Activated CD4-positive, alpha-beta T cell treated with anti-CD3 and anti-CD28 coated beads, Interleukin-2, amount 50 U/mL, for 24 hours (primary cell): Measurements from ENCODE around the gene BCAS3.
"Not testable (repeated sequence)": the region's sequence is repeated elsewhere in the genome, so short reads cannot be mapped to it uniquely, and the experiment has no call there.

Source experiments
- DNase-seq, 2 donors: peaks; one replicate each; pipeline ENCODE4 v3.0.0-alpha.2; 2020; ENCODE audit warnings: low read depth in 1 of 2, low spot score in 1 of 2

Gene BCAS3

DNA sequence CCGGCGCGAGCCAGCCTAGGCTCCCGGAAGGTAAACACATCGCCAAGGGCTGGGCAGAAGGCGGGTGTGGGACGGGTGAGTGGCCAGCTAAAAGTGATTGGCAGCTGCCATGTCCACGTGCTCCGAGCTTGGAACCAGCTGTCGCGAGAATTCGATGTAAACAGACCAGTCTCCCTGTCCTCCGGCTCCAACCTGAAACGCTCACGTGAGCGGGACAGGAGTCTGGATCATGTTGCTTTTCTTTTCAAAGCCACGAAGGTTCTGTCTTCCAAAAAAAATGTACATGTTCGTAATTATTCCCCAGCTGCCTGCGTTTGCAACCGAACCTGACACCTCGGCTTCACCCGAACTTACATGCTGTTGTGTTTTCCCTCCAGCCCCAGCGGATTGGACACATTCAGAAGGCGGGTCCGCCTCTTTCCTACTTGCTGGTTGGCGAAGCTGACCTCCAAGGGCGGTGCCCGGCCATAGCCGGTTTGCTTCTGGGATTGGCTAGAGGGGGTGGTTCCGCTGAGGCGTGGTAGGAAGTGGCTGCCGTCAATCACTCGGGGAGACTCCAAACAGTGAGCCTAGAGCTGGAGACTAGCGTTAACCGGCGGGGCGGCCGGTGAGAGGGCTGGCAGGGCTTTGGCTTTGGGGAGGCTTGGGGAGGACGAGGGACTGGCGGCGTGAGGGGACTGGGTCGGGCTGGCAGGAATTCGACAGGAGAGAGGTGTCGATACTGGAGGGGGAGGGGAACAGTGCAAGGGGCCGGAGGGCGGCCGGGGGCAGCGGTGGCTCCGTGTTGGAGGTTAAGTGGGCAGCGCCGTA, at the start of gene BCAS3:
TSS of gene BCAS3 (plus strand) at position 544 of the 810 bp plus-strand sequence.
- peak; percentile 81 to 95 for DNase-seq

DNA sequence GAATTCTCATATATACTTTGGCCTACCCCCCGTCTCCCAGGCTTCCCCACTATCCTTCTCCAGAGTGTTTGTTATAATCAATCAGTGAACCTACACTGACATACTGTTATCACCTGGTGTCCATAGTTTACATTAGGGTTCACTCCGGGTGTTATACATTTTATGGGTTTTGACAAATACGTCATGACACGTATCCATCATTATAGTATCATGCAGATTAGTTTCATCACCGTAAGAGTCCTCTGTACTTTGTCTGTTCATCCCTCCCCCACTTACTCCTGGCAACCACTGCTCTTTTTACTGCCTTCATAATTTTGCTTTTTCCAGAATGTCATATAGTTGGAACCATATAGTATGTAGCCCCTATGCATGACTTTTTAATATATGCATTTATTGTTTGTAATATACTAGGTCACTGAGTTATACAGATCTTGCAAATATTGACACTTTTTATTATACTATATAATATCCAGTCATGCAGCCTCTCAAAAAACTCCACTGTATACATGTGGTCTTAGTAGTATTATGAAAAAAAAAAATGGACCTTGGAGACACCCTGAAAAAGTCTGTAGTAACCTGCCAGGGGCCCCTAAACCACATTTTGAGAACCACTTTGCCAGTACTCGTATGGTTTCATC, 49.3 kb upstream of the BCAS3 start:
- no peak for DNase-seq

DNA sequence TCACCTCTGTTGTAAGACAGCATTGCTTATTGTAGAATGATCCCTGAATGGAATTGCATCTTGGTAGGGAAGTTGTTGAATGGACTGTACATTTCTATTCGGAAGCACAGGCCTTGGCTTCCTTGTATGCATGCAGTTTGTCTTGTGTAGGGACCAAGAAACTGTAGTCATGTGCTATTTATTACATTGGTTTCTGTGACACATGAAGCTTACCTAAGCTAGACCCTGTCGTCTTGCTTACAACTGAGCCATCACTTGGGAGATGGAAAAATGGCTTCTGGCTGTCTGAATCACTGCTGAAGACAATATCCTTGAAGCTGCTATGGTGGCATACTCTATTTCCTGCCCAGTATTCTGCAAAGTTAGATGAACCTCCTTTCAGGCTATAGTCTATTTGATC, 48.5 kb upstream of the BCAS3 start:
- DNase-seq: no peak

DNA sequence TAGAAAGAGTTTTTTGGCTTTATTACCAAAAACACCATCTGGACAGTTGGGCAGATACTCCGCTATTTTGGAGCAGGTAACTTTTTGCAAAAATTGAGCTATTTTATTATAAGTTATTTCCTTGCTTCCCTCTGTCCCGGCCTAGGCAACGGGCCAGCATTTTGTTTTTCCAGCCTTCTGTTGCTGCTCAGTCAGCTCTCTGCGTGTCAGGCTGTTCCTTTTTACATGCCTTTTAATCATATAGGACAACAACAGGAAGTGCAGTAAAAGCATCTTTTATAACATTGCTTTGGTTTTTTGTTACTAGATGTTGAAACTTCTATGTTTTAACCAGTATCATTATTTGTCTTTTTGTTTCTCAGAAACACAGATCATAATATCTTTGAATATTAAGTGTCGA, 47.3 kb upstream of the BCAS3 start:
- DNase-seq: no peak

DNA sequence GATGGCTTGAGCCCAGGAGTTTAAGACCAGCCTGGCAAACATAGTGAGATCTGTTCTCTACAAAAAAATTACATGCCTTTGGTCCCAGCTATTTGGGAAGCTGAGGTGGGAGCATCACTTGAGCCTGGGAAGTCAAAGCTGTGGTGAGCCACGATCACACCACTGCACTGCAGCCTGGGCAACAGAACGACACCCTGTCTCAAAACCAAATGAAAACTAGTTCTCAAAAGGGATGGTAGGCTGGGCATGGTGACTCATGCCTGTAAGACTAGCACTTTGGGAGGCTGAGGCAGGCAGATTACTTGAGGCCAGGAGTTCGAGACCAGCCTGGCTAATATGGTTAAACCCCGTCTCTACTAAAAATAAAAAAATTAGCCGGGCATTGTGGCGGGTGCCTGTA, 46.5 kb upstream of the BCAS3 start:
- no peak for DNase-seq

DNA sequence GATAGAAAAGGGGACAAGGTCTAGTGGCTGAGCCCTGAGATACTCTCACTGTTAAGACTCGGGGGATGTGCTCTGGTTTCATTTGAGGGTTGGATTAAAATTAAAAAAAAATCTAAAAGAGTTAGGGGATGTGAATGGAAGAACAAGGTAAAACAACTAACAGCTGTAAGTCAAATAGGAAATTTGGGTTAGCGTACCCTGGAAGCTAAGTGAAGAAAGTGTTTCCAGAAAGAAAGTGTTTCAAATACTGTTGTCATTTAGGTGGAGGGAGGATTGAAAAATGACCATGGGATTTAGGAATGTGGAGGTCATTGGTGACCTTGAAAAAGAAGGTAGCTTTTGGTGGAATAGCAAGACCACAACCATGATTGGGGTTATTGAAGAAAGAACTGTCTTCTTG, 40.0 kb upstream of the BCAS3 start:
- no peak for DNase-seq

DNA sequence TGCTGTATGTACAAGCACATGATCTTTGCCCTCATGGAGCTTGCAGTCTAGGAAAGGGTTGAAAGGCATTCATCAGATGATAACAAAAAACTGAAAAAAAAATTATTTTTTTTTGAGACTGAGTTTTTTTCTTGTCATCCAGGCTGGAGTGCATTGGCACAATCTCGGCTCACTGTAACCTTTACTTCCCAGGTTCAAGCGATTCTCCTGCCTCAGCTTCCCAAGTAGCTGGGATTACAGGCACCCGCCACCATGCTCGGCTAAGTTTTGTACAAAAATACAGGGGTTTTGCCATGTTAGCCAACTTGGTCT, 38.7 kb upstream of the BCAS3 start:
- no peak for DNase-seq

DNA sequence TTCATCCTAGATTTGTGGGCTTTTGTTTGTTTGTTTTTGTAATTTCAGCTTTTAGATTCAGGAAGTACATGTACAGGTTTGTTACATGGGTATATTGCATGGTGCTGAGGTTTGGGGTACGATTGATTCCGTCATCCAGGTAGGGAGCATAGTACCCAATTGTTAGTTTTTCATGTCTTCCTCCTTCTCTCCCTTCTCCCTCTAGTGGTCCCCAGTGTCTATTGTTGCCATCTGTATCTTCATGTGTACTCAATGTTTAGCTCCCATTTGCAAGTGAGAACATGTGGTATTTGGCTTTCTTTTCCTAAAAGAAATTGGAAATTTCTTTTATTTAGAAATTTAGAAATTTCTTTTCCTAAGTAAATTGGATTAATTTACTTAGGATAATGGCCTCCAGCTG, 37.1 kb upstream of the BCAS3 start:
- no peak for DNase-seq

DNA sequence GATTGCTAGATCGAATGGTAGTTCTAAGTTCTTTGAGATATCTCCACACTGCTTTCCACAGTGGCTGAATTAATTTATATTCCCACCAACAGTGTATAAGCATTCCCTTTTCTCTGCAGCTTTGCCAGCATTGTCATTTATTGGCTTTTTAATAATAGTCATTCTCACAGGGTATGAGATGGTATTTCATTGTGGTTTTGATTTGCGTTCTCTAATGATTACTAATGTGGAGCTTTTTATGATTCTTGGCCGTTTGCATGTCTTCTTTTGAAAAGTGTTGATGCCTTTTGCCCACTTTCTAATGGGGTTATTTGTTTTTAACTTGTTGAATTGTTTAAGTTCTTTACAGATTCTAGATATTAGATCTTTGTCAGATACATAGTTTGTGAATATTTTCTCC, 36.5 kb upstream of the BCAS3 start:
- no peak for DNase-seq

DNA sequence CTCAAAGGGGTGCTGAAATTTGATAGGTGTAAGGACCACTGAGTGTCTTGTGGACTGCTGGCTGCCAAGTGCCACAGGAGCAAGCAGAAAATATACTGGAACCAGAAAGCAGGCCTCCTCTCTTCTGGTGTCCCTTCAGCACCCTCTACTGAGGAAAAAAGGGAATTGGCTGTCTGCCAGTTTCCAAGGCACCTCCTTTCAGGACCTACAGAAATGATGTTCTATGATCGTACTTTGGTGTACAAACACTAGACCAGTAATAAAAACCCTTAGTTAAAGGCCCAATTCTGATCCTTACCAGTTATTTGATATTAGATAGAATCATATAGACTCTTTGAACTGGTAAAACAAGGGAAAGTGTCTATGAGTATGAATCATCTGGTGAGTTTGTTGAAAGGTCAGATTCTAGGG, 35.8 kb upstream of the BCAS3 start:
- peak in 1 of 2 donors; percentile 55 for DNase-seq

DNA sequence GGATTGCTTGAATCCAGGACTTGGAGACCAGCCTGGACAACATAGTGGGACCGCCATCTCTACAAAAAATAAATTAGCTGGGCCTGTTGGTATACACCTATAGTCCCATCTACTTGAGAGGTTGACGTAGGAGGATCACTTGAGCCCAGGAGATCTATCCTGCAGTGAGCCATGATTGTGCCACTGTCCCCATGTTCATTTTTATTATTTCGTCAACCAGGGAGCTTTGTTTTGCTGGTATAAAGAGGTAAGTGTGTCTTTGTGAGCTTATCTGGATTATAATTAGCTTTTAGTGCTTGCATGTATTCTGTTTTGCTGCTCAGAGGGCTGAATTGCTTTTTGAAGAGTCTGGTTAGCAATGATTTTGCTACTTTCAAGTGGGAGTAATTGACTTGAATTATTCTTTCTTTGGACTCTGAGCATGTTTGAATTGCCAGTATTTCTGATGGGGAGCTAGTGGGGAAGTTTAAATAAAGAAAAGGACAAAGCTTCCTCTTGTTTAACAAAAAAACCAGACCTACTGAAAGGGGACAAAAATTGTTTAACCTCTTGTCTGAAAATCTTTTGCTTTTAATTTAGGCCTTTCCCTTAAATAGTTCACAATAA, 31.6 kb upstream of the BCAS3 start:
- DNase-seq: no peak

DNA sequence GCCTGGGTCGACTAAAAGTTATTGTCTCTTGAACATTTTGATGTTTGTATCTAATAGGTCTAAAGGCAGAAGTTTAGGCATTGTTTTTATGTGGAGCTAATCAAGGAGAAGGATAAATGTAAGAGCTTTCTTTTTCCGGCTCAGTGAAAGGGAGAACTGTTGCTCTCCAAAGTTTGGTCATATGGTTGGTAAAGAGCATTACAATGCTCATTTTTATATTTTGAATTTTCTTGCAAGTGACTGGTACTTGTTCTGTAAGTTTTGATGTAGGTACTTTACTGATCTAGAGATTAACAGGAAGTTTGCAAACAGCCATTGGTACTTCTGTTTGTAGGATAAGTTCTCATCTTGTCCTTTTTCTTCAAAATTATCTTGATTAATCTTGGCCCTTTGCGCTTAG, 30.9 kb upstream of the BCAS3 start:
- DNase-seq: no peak

DNA sequence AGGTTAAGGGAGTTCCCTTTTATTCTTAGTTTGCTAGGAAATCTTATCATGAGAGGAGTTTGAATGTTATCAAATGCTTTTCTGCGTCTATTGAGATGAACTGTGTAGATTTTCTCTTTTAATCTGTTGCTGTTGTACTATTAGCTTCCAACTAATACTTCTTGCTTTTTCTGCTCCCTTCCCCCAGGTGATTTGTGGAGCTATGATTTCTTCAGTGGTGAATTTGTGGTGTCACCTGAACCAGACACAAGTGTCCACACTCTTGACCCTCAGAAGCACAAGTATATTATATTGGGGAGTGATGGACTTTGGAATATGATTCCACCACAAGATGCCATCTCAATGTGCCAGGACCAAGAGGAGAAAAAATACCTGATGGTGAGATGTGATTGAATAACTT, 29.9 kb upstream of the BCAS3 start:
- DNase-seq: no peak

DNA sequence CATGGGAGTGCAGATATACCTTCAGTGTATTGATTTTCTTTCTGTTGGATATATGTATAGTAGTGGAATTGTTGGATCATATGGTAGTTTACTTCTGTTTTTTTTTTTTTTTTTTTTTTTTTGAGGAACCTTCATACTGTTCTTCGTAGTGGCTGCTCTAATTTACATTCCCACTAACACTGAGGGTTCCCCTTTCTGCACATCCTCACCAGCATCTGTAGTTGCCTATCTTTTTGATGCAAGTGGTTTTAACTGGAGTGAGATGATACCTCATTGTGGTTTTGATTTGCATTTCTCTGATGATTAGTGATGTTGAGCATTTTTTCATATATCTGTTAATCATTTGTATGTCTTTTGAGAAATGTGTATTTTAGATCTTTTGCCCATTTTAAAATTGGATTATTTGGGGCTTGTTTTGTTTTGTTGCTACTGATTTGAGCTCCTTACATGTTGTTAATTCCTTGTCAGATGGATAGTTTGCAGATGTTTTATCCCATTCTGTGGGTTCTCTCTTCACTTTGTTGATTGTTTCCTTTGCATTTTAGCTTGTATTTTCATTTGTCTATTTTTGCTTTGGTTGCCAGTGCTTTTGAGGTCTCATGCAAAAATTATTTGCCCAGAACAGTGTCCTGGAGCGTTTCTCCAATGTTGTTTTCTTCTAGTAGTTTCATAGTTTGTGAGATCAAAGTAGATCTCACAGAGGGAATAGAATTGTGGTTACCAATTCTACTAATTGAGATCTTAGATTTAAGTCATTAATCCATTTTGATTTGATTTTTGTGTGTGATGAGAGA, 25.0 kb upstream of the BCAS3 start:
- no peak for DNase-seq

DNA sequence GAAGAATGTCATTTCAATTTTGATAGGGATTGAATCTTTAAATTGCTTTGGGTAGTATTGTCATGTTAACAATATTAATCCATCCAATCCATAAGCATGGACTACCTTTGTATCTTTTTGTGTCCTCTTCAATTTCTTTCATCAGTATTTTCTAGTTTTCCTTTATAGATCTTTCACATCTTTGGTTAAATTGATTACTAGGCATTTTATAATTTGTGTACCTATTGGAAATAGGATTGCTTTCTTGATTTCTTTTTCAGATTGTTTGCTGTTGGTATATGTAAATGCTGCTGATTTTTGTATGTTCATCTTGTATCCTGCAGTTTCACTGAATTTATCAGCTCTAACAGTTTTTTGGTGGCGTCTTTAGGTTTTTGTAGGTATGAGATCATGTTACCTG, 24.1 kb upstream of the BCAS3 start:
- DNase-seq: no peak

DNA sequence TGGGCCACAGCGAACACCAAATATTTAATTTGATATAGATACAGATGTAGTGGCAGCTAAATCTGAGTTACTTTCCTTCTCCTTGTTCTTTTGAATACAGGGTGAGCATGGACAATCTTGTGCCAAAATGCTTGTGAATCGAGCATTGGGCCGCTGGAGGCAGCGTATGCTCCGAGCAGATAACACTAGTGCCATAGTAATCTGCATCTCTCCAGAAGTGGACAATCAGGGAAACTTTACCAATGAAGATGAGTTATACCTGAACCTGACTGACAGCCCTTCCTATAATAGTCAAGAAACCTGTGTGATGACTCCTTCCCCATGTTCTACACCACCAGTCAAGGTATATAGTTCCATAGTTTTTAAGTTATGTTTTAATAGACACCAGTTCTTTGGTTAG, 21.2 kb upstream of the BCAS3 start:
- DNase-seq: no peak

DNA sequence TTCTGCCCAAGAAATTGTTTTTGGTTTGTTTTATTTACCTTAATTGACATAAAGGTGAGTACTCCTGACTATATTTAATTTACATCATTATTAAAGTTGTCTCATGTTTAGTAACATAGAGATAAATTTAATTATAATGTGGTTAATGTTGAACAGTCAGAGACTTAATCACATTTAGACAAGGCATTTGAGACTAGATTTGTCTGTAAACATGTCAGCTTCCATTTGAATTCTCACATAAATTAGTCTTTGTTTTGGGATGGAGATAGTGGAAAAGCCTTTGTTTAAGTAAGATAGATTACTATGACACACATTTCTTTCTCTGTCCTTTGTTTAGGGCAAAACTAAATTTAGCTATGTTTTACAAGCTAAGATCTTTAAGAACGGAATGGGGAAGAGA, 18.5 kb upstream of the BCAS3 start:
- no peak for DNase-seq

DNA sequence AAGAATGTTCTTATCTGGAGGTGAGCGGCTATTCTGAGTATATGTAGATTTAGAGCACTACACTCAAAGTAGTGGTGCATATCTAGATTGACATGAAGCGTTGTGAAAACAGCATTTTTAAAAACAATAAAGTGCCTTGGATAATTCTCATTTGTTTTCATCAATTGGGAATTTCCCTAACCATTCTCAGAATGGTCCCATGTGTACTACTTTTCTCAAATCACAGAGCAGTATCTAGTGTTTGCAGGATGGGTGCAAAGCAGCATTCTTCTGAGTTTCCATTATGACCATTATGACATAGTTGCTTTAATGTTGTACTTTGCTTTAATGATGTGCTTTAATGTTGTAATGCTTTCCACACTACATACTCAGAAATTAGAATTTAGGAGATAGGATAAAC, 16.2 kb upstream of the BCAS3 start:
- DNase-seq: no peak

DNA sequence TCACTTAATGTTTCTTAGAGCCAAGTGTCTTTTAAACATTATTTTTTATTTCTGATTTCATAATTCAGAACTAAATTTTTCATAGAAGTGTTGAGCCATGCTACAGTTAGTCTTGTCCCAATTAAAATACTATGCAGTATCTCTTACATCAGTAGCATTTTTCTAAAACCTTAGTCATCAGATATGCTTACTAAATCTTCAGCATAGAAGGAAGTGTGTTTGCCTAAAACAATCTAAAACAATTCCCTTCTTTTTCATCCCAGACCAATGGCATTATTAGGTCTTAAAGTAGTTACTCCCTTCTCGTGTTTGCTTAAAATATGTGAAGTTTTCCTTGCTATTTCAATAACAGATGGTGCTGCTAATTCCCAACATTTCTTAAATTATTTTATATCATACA, 13.6 kb upstream of the BCAS3 start:
- no peak for DNase-seq

DNA sequence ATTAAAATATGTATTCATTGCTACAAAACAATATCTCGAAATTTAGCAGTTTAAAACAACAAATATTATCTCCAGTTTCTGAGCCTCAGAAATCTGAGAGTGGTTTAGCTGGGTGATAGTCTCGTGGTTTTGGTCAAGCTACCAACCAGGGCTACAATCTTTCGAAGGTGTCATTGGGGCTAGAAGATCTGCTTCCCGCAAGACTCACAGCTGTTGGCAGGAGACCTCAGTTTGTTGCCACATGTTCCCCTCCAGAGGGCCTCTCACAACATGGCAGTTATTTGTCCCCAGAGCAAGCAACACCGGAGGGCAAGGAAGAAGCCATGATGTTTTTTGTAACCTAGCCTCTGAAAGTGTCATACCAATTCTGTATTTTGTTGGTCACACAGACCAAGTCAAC, 12.0 kb upstream of the BCAS3 start:
- DNase-seq: no peak

DNA sequence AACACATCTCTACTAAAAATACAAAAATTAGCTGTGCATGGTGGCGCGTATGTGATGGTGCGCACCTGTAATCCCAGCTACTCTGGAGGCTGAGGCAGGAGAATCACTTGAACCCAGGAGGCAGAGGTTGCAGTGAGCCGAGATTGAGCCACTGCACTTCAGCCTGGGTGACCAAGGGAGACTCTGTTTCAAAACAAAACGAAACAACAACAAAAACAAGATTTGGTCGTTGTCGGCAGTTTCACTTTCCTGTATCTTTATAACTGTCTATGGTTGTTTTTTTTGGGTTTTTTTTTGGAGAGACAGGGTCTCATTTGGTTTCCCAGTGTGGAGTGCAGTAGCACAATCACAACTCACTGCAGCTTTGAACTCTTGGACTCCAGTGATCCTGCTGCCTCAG, 8.9 kb upstream of the BCAS3 start:
- DNase-seq: not testable (repeated sequence)

DNA sequence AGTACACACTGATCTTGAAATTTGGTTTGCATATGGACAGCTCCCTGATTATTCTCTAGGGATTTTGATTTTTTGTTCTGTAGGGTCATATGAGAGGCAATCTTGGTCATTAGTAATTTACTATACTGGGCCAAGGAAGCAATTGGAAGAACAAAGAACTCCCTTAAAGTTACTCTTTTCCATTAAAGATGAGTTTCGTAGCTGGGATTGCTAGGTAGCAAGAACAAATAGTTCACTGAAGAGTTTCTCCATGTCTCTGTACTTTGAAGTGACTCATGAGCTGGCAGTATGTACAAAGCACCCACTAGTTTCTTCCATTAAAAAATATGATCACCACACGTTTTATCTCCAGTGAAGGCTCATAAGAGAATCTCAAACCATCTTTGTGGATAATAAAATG, 6.2 kb upstream of the BCAS3 start:
- no peak for DNase-seq
